Vagina (tissue), 2 donors: ENCODE data around the gene STT3B.

Experiments used
- CTCF ChIP-seq, 3 experiments: fragments of 450-650 bp in 2 of 3; fragments of 200-600 bp in 1 of 3; sonication (generic) in 1 of 3; IDR thresholded peaks; one replicate each; pipeline ENCODE4 v1.5.1; 2017 to 2019; ENCODE audit warnings: antibody characterized with exemption in 3 of 3, mild to moderate bottlenecking in 2 of 3, moderate library complexity in 2 of 3
- POLR2A ChIP-seq, 2 donors: fragments of 450-650 bp; IDR thresholded peaks; one replicate each; pipeline ENCODE4 v1.6.1; 2017; ENCODE audit warnings: antibody characterized with exemption in 2 of 2, mild to moderate bottlenecking in 2 of 2, moderate library complexity in 2 of 2

- TF ChIP-seq POLR2A (IDR thresholded peaks at IDR 0.05) (no peak), CTCF (IDR thresholded peaks at IDR 0.05) (no peak)
These were observed 96.3 kb downstream of the STT3B start for GRCh38 chr3:31629054-31629453.
